Measurements from ENCODE around the gene PAX6.

Gene PAX6

DNA sequence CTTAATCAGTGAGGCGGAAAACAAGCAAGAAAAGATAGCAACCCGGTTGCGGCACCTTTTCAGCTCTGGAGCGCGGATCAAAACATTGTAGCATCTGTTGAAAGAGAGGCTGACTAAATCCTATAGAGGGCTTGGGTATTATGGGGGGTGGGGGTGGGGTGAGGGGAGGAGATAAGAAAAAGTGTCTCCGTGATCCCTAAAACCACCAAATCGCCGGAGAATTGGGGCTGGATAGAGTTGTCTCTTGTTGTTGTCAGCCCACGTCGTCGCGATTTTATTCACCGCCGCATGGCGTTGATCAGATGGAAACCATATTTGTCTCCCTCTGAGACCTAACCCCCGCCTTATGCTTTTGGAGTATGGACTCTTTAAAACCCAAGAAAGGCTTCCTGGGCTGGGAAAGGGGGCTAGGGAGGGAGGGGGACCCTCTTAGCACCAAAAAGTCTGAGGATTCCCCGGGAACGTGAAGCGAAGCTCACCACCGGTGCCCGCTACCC lies 13.0 kb downstream of the PAX6 start:
- TF ChIP-seq, protein P1, sequence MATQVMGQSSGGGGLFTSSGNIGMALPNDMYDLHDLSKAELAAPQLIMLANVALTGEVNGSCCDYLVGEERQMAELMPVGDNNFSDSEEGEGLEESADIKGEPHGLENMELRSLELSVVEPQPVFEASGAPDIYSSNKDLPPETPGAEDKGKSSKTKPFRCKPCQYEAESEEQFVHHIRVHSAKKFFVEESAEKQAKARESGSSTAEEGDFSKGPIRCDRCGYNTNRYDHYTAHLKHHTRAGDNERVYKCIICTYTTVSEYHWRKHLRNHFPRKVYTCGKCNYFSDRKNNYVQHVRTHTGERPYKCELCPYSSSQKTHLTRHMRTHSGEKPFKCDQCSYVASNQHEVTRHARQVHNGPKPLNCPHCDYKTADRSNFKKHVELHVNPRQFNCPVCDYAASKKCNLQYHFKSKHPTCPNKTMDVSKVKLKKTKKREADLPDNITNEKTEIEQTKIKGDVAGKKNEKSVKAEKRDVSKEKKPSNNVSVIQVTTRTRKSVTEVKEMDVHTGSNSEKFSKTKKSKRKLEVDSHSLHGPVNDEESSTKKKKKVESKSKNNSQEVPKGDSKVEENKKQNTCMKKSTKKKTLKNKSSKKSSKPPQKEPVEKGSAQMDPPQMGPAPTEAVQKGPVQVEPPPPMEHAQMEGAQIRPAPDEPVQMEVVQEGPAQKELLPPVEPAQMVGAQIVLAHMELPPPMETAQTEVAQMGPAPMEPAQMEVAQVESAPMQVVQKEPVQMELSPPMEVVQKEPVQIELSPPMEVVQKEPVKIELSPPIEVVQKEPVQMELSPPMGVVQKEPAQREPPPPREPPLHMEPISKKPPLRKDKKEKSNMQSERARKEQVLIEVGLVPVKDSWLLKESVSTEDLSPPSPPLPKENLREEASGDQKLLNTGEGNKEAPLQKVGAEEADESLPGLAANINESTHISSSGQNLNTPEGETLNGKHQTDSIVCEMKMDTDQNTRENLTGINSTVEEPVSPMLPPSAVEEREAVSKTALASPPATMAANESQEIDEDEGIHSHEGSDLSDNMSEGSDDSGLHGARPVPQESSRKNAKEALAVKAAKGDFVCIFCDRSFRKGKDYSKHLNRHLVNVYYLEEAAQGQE (IDR thresholded peaks at IDR 0.05; ENCODE audit: insufficient read depth in 1 of 2, low read depth in 2 of 2, low read length in 2 of 2): no peak
- TF ChIP-seq SIN3A (IDR thresholded peaks at IDR 0.05; ENCODE audit: borderline replicate concordance, insufficient read depth, low read length): no peak
- no peak for TF ChIP-seq POLR2AphosphoS5 (IDR thresholded peaks at IDR 0.05; ENCODE audit: low read depth, low read length)
- no peak for TF ChIP-seq TAF1 (IDR thresholded peaks at IDR 0.05; ENCODE audit: borderline replicate concordance, insufficient read depth, low read length)

DNA sequence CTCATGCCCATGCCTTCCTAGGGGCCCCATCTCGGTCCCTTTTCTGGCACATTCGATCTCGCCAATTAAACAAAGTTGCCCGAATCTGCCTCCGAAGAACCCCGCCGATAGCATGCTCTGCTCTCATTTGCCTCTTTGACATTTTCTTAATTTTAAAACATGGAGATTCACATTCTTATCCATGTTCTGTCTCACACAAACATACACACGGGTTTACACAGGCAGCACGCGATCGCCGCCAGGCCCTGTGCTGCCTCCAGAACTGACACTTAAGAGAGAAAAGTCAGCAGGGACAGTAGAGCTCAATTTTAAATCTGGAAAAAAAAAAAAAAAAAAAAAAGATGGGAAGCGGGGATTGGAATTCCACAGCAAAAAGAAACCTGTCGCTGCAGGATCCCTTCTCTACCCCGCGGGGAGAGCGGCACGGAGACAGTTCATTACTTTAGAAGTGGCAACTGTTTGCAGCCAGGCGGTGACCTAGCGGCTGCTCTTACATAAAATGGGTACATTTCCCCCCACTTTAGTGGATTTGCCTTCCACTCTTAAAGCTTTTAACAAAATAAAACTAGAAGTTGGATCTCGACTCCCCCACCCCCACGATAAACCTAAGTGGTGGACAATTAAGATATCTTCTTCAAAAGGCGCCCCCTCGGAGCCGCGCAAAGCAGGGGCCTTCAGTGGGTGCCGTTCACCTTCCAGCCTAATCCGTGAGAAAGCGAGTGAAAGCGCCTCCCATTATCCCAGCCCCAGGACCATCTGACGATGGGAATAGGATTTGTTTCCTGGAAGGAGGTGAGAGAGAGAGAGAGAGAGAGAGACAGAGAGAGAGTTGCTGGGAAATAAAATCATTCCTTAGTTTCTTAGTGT lies 13.7 kb downstream of the PAX6 start:
- no peak for TF ChIP-seq TAF1 (IDR thresholded peaks at IDR 0.05; ENCODE audit: borderline replicate concordance, insufficient read depth, low read length)
- TF ChIP-seq POLR2AphosphoS5 (IDR thresholded peaks at IDR 0.05; ENCODE audit: low read depth, low read length): no peak
- no peak for TF ChIP-seq FOXP2 (optimal IDR thresholded peaks at IDR 0.05; ENCODE audit: borderline replicate concordance, extremely low read depth, extremely low read length, insufficient read depth)
- no peak for TF ChIP-seq SIN3A (IDR thresholded peaks at IDR 0.05; ENCODE audit: borderline replicate concordance, insufficient read depth, low read length)
- TF ChIP-seq, protein P1 (IDR thresholded peaks at IDR 0.05; ENCODE audit: insufficient read depth in 1 of 2, low read depth in 2 of 2, low read length in 2 of 2): no peak

DNA sequence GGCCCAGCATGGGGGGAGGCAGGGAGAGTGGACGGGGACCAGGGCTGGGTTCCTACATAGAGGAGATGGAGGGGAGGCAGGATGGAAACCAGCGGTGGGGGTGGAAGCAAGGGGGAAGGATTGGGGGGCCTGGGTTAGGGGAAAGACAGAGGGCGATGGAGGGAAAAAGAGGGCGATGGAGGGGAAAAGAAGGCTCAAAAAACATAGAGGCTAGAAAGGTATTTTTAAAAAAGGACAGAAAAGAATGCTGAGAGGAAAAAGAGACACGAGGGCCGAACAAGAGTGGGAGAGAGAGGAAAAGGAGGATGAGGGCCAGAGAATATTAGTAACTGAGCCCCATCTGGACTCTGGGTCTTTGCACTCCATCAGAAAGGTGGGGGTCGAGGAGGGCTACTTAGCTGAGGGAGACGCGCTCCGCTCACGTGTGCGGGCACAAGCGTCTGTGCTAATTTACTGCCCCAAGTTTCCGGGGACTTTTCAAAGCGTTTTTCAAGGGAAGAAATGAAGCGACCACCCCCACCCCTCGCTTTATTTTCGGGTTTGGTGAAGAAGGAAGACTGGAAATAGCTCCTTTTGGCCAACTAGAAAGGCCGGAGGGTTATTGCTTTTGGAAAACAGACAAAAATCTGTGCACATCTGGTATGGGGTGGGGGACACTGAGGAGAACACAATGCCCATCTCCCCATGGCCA lies 14.5 kb downstream of the PAX6 start:
- TF ChIP-seq FOXP2 (optimal IDR thresholded peaks at IDR 0.05; ENCODE audit: borderline replicate concordance, extremely low read depth, extremely low read length, insufficient read depth): no peak
- TF ChIP-seq TAF1 (IDR thresholded peaks at IDR 0.05; ENCODE audit: borderline replicate concordance, insufficient read depth, low read length): no peak
- TF ChIP-seq SIN3A (IDR thresholded peaks at IDR 0.05; ENCODE audit: borderline replicate concordance, insufficient read depth, low read length): no peak
- no peak for TF ChIP-seq POLR2AphosphoS5 (IDR thresholded peaks at IDR 0.05; ENCODE audit: low read depth, low read length)
- TF ChIP-seq, protein P1 (IDR thresholded peaks at IDR 0.05; ENCODE audit: insufficient read depth in 1 of 2, low read depth in 2 of 2, low read length in 2 of 2): no peak

DNA sequence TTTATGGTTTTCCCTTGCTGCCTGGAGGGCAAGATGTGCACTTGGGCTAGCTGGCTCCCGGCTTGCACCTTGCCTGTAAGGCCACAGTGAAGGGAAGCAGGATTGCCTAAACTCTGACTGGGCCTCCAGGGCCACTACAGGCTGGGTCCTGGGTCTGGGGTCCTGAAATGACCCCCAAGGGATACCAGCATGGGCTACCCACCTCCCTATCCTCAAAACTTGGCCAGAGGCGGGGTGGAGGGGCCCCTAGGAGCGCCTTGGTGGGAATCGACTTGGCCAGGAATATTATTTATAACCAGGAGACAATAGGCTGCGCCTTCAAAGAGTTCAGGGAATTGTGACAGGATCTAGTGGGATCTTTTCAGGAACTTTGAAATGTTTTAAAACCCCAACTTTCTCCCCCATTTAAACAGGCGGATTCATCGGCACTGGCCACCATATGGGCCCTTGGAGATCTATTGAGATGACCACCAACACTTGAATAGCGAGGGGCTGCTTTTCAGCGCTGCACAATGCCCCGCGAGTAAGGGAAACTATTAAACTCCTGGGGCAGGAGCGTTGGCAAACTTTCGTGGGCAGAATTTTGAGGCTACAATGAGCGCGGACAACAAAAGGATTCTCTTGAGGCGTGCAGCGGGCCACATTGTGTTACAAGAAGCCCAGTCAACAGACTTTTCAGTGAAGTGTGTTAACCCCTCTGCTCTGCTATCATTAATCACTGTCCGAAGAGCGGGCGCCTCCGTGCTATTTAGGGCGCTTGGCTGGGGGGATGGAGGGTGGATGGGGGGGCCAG lies 15.2 kb downstream of the PAX6 start:
- TF ChIP-seq, protein P1 (IDR thresholded peaks at IDR 0.05; ENCODE audit: insufficient read depth in 1 of 2, low read depth in 2 of 2, low read length in 2 of 2): no peak
- no peak for TF ChIP-seq TAF1 (IDR thresholded peaks at IDR 0.05; ENCODE audit: borderline replicate concordance, insufficient read depth, low read length)
- TF ChIP-seq FOXP2 (optimal IDR thresholded peaks at IDR 0.05; ENCODE audit: borderline replicate concordance, extremely low read depth, extremely low read length, insufficient read depth): no peak
- no peak for TF ChIP-seq POLR2AphosphoS5 (IDR thresholded peaks at IDR 0.05; ENCODE audit: low read depth, low read length)
- no peak for TF ChIP-seq SIN3A (IDR thresholded peaks at IDR 0.05; ENCODE audit: borderline replicate concordance, insufficient read depth, low read length)
